ENCODE results near the gene RPS25.

DNA sequence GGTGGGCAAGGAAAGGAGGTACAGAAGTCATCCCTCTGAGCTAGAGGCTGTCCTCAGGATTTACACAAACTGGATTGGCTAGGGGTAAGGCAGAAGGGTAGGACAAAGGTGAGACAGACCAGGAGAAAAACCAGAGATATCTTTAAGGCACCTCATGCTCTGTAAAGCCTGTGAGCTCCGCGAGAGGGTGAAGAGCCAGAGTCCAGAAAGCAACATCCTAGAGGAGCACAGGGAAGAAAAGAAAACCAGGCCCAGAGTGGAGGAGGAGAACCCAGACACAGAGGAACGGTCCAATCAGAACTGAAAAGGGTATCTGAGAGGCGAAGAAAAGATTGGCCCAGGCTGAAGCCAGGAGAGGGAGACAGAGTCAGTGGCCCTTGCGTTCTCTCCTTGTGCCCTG lies 7.4 kb upstream of the RPS25 start:
- TF ChIP-seq, protein P1, sequence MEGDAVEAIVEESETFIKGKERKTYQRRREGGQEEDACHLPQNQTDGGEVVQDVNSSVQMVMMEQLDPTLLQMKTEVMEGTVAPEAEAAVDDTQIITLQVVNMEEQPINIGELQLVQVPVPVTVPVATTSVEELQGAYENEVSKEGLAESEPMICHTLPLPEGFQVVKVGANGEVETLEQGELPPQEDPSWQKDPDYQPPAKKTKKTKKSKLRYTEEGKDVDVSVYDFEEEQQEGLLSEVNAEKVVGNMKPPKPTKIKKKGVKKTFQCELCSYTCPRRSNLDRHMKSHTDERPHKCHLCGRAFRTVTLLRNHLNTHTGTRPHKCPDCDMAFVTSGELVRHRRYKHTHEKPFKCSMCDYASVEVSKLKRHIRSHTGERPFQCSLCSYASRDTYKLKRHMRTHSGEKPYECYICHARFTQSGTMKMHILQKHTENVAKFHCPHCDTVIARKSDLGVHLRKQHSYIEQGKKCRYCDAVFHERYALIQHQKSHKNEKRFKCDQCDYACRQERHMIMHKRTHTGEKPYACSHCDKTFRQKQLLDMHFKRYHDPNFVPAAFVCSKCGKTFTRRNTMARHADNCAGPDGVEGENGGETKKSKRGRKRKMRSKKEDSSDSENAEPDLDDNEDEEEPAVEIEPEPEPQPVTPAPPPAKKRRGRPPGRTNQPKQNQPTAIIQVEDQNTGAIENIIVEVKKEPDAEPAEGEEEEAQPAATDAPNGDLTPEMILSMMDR (conservative IDR thresholded peaks at IDR 0.05; ENCODE audit: low read depth, low read length) = no peak
- TF ChIP-seq EZH2 (IDR thresholded peaks at IDR 0.05; ENCODE audit: borderline replicate concordance, low read depth, low read length, poor library complexity, severe bottlenecking) = no peak

Measured in A673 (cell line).